CD4-positive, alpha-beta T cell treated with Interferon gamma for 1 hour (primary cell): ENCODE measurements around the gene TPP2.

Experiments
- DNase-seq: peaks from one replicate; pipeline ENCODE4 v3.0.0-alpha.2; 2020

The TPP2 gene

GRCh38 chr13:102658660-102659059 is 61.9 kb downstream of the TPP2 start:
- no peak for DNase-seq

- DNase-seq, result no peak
Observed at GRCh38 chr13:102659168-102659713, 62.5 kb downstream of the TPP2 start.

DNA sequence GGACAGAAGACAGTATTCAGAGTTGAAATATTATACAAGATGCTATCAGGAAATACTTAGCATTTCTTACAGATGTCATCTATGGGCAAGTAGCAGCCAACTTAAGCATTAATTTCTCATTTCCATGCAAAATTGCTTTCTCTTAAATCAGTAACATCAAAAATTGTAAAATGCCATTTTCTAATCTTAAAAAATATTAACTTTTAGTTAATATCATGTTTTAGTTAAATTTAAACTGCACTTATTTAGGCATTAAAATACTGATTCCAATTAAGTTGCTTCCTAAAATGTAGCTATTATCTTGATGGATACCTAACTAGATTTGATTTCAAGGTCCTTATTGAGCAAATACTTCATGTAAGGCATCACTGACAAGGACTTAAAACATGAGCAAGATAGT is 70.2 kb downstream of the TPP2 start:
- DNase-seq, result no peak

DNA sequence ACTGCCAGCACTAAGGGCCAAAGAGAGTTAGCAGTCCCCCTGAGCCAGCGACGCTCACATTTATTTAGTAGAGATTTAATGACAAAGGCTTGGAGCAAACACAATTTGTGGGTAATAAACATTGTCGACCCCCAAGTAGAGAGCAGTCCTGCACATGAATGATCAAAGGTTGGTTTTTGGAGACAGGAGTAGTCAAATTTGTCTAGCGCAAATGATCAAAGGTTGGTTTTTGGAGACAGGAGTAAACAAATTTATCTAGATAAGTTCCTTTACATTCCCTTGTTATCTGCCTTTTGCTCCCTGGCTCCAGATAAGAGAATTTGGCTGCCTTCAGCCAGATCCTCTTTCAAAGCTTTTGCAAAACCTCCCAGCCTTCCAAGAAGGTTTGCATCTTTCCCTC is 71.1 kb downstream of the TPP2 start:
- DNase-seq, result no peak

GRCh38 chr13:102670130-102670529 is 73.3 kb downstream of the TPP2 start:
- no peak for DNase-seq

DNA sequence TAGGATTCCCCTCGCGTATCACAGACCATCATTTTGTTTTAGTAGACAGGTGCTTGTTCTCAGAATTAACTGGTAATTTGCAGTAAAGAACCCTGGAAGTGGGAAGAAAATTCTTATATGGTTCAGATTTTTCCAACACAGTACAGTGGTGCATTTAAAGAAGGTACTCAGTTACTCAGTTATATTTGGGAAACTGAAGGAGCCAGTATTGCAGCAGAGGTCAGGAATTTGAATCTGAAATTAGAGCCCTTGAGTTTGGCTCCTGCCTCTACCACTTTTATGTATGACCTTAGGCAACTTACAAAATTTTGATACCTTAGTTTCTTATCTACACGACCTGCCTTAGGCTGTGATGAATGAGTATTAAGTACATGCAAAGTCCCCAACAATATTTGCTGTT is 78.3 kb downstream of the TPP2 start:
- DNase-seq, result no peak

DNA sequence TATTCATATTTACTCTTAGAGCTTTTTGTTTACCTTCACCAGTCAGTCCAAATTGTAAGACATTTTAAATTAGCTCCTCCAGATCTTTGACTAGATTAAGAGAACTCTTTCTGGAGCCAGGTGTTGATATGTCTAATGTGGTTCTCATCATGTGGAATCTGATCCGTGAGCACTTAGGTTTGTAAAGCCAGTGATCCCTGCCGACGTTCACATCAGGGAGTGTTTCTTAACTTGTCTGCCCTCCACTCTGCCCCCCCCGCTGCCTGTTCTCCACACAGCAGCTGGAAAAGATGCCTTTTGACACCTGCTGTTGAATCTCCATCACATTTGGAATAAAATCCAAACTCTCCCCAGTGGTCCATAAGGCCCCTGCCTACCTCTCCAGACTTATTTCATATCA is 80.3 kb downstream of the TPP2 start:
- DNase-seq, result no peak

GRCh38 chr13:102678339-102679107 is 81.7 kb downstream of the TPP2 start:
- no peak for DNase-seq

DNA sequence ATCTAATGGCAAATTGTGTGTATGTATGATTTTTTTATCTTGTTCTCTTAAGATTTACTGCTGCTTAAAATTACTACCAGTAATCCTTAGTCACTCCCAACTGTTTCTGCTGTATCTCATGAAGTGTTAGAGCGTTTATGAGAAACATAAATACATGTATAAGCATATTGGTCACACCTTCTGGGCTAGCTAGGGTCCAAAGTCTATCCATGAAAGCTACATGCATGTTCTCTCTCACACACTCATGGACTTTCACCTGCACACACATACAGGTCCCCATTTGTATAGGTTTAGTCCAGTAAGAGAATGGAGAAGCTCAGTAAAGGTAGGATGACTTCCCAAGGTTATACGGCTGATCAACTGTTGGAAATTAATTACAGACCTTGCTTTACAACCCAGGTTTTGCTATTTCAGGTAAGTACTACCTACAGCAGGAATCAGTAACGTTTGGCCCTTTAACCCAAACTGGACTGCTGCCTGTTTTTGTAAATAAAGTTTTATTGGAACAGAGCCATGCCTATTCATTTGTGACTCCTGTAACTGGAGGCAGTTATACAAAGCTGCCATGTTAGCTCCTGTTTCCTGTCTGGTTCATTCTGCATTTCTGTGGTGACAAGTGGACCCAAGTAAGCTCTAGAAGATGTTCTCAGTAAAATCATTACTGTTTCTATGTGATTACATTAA is 82.8 kb downstream of the TPP2 start:
- no peak for DNase-seq

GRCh38 chr13:102680133-102680717 is 83.4 kb downstream of the TPP2 start:
- no peak for DNase-seq

DNA sequence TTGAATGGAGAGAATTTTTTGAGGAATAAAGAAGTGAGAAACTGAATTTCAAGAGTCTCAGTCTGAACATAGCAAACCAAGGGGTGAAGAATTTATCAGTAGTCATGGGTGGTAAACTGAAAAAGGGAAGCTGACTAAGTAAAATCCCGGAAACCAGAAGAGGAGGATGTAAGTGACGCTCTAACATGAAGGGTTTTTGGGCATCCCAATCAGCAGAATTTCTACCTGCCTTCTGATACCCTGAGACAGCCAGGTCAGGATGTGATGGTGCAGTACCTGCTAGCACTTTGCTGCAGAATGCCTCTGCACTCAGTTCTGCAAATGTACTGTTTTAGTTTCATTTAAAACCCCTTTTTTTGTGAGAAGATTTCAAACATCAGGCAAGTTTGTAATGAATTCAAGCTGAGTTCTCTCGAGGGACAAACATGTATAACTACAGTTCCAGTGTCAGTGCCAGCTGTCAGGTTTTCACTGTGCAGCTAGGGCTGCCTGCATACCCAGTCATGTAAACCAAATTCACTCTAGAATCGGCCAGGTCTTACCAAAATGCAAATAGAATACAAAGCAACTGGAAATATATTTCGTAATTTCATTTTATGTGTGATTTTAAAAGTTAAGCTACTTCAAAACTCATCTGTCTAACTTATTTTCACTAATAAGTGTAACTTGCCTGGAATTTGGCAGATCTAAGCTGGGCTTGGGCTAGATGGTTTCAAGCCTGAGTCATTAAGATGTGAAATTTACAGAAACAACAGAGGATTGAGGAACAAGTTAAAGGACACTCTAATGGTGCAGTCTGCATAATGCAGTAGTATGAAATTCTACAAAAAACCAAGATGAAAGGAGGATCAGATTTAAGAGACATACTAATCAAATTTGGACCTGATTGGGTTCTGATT is 84.3 kb downstream of the TPP2 start:
- DNase-seq, result no peak

DNA sequence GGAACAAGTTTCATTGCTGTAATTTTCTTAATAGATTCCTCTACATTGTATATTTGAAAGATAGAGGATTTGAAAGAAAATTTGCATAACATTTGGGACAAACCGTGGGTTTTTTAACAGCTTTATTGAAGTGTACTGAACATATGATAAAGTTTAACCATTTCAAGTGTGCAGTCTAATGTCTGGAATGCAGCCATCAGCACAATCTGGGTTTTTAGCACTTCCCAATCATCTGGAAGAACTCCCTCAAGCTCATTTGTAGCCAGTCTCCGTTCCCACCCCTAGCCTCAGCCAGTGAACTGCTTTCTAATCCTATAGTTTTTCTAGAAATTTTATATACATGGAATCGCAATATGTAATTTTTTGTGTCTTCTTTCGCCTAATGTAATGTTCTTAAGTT is 85.4 kb downstream of the TPP2 start:
- DNase-seq, result no peak

DNA sequence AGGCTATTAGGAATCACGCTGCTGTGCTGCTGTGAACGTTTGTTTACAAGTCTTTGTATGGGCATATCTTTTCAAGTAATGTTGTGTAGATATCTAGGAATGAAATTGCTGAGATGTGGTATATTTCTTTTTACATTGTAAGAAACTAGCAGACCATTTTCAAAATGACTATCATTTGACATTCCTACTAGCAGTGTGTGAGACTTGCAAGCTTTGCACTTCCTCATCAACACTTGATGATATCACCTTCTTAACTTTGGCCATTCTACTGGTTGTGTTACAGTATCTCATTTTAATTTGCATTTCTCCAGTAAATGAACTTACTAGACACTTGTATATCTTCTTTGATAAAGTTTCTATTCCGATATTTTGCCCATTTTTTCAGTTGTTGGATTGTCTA is 85.9 kb downstream of the TPP2 start:
- DNase-seq, result no peak

GRCh38 chr13:102683637-102684036 is 86.9 kb downstream of the TPP2 start:
- no peak for DNase-seq

DNA sequence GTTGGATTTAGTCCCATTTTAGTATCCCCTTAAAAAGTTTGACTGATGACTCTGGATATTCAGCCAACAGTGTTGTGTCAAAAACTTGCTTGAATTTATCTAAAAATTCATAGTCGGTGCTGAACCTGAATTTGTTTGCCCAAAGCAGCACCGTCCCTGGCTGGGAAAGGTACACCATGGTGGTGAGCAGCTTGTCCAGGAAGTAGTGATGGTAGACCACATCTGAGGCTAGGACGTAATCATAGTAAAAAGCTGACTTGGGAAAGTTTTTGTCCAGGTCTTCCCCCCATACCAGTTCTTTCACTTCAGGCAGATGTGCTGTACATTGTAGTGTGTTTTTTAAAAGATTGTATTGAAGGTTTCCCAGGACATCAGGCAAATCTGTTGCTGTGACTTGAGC is 89.2 kb downstream of the TPP2 start:
- DNase-seq, result no peak

DNA sequence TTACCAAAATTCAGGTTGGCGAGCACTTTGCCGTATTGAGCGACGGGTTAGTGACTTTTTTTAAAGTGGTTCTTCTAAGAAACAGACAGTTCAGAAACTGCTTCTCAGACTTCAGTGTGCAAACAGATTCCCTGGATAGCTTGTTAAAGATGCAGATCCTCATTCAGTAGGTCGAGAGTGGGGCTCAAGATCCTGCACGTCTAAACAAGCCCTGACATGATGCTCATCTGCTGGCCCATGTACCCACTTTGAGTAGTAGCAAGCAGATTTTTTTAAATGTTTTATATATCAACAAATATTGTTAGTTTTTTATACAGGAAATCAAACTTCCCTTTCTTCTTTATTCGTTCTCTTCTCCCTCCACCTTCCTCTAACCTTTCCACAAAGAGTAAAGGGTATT is 90.7 kb downstream of the TPP2 start:
- DNase-seq, result no peak

GRCh38 chr13:102688306-102688973 is 91.7 kb downstream of the TPP2 start:
- no peak for DNase-seq

DNA sequence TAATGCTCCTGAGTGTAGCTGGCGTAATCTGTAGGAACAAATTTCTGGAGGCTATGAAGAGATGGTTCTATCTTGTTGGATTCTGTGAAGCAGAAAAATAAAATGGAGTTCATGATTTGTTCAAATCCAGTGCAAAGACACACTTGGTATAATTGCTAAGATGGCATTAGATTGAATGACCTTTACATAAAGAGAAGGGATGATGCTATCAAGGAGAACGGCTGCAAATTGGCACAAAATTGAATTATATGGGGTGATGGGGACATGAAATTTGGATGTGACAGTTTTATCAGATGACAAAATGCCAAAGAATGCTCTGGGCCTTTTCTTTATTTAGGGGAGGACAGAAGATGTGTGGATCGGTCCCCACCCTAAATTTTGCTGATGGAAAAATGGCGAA is 94.1 kb downstream of the TPP2 start:
- DNase-seq, result no peak

DNA sequence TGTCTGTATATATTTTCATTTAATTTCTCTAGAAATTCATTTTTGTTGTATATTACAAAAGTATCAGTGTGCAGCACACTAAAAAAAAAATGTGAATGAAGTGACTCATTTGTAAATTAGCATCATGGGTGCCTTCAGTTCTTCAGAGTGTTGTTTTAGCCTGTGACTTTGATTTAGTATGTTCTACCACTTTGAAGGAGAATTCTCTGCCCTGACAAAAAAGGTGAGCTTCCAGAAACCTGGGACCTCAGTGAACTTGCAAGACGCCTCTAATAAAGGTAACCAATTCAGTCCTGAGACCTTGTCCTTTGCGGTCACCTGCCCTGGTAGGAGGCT is 95.7 kb downstream of the TPP2 start:
- DNase-seq, result no peak

GRCh38 chr13:102693250-102693649 is 96.5 kb downstream of the TPP2 start:
- DNase-seq, result no peak

GRCh38 chr13:102693776-102694175 is 97.0 kb downstream of the TPP2 start:
- no peak for DNase-seq

- DNase-seq, result no peak
Observed at GRCh38 chr13:102694937-102695336, 98.2 kb downstream of the TPP2 start, which contains the start of gene METTL21C. Gene METTL21C, minus strand, starts transcription at chr13:102695044. Its CDS starts 546 bp downstream, at chr13:102694498.
